HG02763 (cell line): ENCODE data around the gene STUM.
A peak's percentile ranks its signal among the peaks of the same experiment; 100 is the strongest.
"Not testable (repeated sequence)": the region's sequence is repeated elsewhere in the genome, so short reads cannot be mapped to it uniquely, and the experiment has no call there.

Experiments used
- ATAC-seq: cut with Tn5 transposase; IDR thresholded peaks from one replicate; pipeline ENCODE4 v1.9.1; 2021; ENCODE audit warnings: mild to moderate bottlenecking, moderate library complexity; ENCODE audit not compliant: unreplicated experiment

Gene STUM

DNA sequence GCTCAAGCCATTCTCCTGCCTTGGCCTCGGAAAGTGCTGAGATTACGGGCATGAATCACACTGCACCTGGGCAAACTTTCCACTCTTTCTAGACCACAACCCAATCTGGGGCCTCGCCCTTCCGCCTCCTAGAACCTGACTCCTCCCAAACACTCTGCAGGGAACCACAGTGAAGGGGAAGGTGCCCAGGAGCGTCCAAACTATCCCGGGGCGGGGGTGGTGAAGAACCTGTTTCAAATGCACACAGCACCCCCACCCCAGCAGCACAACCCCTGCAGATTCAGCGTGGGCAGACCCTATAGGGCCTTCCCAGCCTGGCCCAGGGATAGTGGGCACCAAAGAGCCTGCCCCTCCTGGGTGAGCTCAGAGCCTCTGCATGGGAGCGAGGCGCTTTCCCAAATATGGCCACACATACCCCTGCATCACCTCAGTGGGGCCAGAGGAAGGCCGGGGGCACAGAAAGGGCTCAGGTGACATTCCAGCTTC lies 86.9 kb downstream of the STUM start:
- no peak for ATAC-seq

DNA sequence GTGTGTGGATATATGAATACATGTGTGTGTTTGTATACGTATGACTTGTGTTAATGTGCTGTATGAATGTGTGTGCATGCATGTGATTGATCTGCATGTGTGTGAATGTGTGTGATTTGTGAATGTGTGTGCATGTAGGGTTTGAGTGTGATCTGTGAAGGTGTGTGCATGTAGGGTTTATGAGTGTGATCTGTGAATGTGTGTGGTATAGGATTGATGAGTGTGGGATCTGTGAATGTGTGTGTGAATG lies 88.2 kb downstream of the STUM start:
- no peak for ATAC-seq

DNA sequence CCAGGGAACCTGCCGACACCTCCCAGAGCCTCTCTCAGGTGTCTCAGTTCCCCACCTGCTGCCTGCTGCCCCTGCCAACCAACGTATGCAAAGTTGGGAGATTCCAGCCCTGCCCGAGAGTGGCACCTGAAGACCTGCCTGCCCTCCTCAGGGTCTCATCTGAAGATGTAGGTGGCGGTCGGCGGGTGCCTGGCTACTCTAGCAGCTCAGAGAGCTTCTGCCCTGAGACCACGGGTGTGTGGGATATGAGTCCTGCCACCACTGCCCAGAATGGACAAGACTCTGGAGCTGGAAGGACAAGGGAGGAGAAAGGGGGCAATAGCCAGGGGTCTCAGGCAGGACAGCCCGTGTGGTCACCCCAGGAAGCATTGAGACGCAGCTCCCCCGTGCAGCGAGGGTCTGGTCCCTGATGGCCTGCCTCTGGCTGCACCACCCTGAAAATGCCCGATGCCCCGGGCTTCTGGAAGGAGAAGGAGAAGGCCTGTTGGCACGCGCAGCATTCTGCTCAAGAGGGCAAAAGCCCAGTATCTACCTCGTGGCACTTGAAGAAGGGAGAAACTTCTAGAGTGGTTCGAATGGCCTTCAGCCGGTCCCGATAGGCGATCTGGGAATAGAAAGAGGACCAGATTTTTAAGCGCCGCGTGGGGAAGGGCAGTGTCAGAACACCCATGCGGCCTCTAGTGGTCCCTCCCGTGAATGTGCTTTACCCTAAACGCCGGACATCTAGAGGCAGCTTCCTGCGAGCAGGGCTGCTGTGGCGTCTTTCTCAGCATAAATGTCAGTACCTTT lies 88.8 kb downstream of the STUM start:
- ATAC-seq, result no peak

DNA sequence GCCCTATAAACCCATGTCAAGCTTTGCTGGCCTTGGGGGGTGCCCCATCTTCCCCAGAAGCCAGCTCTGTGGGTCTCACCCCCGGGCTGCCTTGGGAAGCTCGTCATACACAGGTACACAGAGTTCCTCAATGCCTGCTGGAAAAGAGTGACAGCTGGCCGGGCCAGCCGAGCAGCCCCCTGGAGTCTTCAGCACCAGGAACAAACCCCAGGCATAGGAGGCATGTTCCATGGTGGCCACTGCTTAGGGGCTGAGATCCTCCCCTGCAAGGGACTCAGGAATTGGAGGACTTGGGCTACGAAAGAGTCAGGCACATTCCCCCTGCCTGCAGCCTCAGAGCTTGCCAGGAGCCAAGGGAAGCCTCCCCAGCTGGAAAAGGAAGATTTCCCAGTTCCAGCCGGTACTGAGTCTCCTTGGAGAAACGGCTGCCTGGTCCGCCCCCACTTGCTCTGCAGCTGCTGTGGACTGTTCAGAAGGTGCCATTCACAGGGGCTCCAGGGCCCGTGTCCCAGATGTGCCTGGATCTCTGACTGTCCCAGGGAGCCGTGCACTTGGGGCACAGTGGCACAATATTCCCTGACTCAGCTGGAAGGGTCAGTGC lies 89.5 kb downstream of the STUM start:
- no peak for ATAC-seq

DNA sequence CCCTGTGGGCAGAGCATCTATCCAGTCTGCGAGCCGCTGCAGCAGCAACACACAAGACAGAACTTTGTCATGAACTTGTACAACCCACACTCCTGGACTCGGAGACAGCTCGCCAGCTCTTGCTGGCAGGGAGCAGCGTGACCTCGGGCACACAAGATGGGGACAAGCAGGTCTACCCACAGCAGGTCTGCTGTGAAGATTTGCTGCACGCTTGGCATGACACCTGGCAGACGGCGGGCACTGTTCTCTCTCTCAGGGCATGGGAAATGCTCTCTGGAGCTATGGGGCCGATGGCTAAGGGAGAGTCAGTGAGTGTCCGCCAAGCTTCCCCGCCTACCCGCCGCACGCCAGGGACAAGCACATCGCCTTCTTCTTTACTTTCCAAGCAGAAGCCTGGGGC lies 90.0 kb downstream of the STUM start:
- ATAC-seq, result no peak

DNA sequence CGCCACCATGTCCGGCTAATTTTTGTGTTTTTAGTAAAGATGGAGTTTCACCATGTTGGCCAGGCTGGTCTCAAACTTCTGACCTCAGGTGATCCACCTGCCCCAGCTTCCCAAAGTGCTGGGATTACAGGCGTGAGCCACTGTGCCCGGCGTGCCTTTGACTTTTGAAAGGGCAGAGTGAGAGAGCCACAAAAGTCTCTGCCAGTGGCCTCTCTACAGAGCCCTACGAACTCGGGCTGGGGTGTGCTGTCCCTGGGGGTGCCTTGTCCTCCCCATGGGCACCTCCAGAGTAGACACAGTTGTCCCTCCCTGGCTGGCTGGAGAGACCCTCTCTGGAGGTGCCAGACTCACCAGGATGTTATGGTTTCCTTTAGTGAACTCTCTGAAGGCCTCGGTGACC lies 90.6 kb downstream of the STUM start:
- ATAC-seq, result not testable (repeated sequence)

DNA sequence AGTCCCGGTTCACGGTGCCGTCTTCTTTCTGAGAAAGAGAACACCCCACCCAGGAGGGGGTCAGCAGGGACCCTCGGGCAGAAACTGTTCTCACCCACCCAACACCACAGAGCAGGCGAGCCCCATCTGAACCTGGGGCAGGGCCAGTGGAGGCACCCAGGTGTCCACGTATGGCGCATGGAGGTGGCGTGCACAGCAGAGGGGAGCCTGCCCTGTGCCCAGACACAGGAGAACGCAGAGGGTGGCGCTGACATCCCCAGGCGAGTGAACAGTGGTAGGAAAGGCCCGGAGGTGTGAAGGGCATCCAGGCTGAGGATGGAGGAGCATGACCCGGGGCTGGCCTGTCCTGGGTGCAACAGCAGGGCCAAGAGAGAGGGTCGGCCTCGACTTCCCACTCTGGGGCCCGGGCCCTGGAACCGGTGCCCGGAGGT lies 91.1 kb downstream of the STUM start:
- no peak for ATAC-seq

DNA sequence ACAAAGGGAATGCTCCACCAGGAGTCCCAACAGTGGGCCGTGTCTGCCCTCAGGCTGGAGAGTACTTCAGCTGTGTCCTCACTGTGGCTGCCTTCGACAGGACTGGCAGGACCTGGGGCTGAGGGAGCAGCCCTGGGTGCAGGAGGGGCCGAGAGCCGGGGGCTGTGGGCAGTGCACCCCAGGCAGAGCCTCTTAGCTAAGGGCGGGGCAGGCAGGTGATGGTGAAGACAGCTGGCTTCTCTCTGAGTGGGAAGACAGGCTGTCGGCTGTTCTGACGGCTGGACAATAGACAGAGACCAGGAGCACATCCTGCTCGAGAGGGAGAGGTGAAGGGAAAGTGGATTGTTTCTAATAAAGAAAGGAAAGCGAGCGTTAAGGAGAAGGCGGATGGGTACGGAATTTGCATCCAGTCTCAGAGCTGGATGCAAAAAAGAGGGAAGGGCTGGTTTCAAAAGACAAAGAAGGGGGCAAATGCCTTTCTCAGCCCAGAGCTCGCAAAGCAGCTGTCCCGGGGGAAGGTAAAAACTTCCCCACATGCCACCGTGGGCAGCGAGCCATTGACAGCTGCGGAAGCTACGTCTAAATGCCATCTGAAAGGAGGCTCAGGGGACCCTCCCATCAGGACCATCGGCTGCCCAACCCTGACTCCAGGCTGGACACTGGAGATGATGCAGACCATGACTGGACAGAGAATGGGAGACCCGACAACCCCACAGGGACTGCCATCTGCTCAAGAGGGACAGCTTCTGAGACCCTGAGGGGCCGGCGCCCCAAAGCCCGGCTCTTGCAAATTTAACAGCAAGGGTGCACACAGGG lies 92.0 kb downstream of the STUM start:
- ATAC-seq, result no peak

DNA sequence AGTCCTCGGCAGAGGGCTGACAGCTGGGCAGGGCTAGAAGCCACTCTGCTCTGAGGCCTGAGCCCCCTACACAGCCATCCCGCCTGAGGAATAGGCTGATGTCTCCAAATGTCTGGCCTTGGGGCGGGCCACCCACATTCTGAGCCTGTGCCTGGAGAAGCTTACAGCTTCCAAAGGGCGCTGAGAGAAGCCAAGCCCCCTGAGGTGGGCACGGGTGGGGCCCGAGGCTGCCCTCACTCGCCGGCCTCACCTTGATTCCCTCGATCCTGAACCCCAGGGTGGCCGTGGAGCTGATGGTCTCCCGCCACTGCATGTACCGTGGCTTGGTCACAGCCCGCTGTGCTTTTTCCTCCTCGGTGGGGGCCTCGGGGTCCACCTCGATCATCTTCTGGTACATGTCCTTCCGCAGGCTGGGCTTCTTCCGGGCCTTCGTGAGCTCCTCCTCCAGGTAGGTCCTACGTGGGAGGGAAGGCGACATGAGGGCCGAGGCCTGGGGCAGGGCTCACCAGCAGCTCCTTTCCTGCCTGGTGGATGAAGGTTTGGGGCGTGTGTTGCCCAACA lies 93.2 kb downstream of the STUM start:
- no peak for ATAC-seq

DNA sequence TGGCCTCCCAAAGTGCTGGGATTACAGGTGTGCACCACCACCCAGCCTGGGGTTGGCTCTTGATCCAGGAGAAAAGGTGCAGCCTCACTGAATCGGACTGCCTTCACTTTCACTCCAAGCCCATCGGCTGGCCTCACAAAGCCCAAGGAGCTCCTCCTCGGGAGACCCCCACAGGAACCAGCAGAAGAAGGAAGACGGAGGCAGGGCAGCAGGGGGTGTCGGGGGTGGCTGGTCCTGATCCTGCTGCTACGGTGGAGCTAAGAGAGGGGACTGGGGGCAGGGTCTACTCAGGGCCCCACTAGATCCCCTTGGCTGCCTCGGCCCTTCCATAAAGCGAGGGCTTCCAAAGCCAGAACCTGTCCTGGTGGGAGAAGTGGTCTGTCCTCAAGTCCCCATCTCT lies 93.9 kb downstream of the STUM start:
- ATAC-seq, result no peak

DNA sequence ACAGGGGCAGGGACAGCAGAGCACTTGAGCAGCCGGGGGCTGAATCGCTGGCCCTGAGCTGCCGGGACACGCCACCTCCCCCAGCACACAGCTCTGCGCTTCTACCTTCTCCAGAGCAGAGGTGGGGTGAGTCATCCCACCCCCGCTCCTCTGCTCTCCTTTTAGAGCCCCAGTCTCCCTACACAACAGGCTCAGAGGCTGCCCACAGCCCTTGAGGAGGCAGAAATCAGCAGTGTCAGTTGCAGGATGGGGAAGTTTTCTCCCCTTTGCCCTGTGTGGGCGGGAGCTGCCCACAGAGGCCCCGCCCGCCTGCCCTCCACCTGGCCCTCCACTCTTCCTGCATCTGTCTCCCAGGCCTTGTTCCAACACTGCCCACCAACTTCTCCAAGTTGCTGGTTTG lies 94.6 kb downstream of the STUM start:
- ATAC-seq, result peak; percentile 62

DNA sequence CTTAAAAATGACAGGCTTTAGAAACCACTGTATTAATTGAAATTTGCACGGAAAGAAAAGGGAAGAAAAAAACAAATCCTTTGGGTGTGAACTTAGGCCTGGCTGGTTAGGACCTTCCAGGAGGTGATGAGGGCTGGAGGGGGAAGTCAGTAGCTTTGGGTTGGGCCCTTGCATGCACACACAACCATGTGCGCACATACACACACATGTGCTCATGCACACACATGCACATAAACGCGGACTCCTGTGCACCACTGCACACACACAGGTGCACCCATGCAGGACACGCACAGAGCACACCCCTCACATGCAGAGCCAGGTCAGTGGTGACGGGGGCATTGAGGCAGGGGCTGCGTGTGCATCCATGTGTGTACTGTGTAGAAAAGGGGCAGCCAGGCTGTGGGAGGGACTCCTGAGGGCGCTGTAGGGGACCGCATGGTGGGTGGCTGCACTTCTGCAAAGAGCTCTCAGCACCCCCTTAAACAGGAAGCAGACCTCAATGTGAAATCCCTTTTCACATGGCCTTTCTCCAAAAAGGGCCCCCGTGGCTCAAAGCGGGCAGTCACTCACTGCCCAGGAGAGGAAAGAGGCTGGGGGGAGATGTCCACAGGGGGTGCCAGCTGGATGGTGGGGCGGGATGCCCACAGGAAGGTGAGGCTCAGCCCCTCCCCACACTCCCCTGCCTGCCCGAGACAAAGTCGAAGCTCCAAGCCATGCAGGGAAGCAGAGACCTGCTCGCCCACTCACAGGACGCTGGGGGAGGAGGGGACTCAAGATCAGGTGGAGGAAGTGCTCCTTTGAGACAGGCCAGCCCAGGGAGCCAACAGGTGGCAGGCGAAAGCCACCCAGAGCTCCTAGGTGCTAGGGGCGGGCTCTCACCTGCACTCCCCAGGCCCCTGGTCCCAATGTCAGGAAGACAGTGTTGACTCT lies 95.3 kb downstream of the STUM start:
- peak; percentile 32 for ATAC-seq

DNA sequence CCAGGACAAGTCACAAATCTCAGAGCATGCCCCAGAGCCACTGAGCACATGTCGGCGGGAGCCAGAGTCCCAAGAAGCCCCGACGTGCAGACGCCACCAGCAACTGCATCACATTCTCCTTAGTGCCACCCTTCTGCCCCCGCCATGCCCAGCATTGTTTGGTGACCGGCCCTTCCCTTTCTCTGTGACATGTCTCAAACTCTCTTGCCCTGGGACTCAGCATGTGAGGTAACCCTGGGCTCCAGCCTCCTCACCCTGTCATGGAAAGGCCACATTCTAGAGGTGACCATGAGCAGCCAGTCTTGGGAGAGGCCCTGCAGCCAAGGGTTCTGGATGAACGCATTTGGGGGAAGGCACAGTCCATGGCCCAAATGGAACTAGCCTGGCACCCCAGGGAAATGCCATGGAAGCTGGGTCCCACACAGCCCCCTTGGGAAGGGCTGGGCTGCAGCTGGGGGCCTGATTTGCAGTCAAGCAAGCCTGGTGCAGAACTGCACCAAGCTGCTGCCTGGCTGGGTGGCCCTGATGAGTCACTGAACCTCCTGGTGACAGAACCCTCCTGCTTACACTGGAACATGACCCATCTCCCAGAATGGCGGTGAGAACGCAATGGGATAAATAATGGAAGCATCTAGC lies 96.1 kb downstream of the STUM start:
- no peak for ATAC-seq

DNA sequence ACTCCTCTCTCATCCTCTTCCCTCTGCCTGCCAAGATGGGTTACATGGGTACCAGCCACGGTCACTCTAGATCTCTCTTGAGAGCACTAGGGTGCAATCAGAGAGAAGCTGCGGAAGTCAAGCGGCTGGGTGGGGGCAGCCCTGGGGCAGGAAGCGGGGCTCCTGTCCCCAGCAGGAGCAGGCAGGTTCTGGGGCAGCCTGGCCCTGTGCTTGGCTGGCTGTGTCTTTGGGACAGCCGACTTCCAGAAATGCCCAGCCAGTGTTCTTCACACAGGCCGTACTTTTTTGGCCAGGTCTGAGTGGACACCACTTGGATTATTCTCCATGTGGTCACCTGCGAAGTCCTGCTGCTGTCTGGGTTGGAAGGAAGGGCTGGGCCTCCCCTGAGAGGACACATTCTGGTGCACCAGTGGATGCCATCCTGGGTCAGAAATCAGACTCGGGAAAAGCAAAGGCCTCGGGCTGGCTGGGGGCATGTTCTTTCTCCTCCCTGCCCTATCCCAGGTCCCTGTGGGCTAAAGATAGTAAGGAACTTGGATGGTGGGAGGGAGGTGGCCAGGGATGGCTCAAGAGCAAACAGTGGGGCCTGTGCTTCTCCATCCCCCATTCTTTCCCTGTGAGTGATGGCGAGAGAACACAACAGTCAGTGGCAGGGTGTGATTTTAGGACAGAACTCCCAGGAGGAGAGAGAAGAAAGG lies 96.9 kb downstream of the STUM start:
- no peak for ATAC-seq

DNA sequence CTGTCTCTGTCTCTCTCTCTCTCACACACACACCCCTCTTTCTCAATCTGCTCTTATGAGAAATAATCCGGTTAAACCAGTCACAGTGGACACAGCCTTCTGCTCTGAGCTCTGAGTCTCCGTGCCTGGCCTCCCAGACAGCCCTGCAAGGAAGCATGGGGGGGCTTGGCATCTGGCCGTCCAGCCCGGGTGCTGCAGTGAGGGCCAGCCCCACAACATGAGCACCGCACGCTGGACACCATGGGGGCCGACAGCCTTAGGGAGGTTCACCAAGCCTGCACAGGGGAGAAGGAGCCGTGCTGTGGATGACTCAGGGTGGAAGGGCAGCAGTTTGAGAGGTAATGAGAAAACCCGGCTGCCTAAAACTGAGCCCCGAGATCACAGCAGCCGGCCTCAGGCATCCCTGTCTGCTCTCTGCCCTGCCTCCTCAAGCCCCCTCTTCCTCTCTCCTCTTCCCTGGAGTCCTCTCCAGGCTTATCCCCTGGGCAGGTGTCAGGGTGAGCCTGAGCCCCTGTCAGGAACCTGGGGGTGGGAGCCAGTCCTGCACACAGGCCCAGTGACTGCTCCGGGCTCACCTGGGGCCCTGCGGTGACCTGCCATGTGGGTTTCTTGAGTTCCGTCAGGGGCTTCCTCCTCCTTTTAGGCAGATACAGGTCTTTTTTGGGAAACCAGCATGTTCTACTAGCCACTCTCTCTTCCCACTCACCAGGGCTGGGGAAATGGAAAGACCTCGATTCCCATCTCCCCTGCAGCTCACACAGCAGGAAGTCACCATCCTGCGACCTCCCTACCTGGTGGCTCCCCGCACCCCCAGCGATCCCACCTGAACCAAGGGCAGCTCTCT lies 97.7 kb downstream of the STUM start:
- no peak for ATAC-seq

DNA sequence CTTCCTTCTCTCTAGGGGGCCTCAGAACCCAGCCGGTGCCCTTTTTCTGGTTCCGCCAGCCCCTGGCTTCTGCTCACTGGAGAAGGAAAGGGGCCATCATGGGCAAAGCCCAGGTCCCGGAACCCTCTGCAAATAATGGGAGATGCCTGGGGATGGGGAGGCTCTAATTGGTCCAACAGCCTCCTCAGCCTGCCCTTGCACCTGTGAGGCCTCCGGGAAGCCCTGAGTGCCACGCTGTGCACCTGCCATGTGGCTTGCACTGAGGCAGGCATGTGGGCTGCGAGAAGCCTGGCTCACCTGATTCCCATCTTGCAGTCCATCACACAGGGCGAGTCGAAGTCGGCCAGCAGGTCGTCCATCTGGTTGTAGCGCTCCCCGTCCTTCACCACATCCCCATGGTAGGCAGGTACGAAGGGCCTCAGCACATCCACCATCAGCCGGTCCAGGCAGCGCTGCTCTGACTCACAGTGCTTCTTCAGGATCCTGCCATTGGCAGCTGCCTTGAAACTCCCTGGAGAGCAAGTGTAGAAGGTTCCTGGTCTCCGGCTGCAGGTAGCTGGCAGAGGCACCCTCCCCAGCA lies 98.4 kb downstream of the STUM start:
- ATAC-seq, result no peak

DNA sequence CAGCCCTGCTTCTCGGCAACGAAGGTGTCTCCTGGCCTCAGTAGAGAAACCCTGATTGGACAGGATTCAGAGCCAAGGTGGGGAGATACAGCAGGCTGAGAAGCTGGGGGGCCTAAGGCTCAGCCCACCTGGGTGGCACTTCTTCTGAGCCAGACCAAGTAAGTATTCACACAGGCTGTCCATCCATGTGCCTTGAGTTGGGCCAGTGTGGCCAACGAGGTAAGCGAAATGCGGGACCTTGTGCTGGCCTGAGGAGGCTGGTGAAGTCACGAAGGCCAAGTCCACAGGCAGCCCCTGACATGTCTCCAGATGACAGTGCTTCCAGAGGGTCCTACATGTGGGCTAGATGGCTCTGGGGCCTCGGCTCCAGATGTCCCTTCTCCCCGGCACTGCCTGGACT lies 99.2 kb downstream of the STUM start:
- ATAC-seq, result no peak

DNA sequence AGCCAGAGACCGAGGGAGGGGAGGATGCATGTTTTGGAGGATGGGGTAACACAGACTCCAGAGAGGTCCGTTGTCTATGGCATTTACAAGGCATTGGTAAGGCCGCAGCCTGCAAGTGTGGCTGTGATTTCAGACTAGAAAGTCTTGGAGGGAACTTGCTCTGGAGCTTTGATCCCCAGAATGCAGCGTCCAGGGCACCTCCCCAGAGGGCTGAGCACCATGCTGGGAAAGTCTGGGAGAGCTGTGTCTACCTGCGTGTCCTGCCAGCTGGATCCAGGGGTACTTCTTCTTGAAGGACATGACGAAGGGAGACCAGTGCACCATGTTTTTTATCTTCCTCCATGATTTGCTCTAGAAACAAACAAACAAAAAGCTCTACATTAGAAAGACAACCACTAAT lies 99.9 kb downstream of the STUM start:
- ATAC-seq, result no peak
